ENCODE results near the gene ITGA7.

Gene ITGA7

GRCh38 chr12:55743406-55744339, 36.0 kb upstream of the ITGA7 start:
- Histone ChIP-seq H3K9me3 (ENCODE audit: control insufficient read depth in 5 of 5, low read length in 5 of 5) (no peaks in the 10 kb centered on the region), H3K27ac (ENCODE audit: low read depth, low read length) (no peak overlapping the region), H3K27me3 (ENCODE audit: control insufficient read depth in 5 of 5, insufficient read depth in 4 of 5, low read length in 5 of 5) (peaks cover 8 to 19% (median 9%) of the 10 kb centered on the region in 5 donors), H3K4me3 (ENCODE audit: low read depth in 1 of 5, low read length in 5 of 5) (peak overlapping the region; percentile 32 to 75 (median 70)), H3K4me1 (ENCODE audit: control insufficient read depth in 5 of 5, insufficient read depth in 5 of 5, low read length in 5 of 5) (peaks cover 2 to 29% (median 20%) of the 10 kb centered on the region in 5 donors), H3K9ac (ENCODE audit: low read length in 5 of 5) (peak overlapping the region in 2 of 5 donors; percentile 38 to 64), H3K36me3 (ENCODE audit: control insufficient read depth in 5 of 5, insufficient read depth in 5 of 5, low read length in 5 of 5) (peaks cover 0 to under 1% (median 0%) of the 10 kb centered on the region in 5 donors)

GRCh38 chr12:55742719-55743405, 35.2 kb upstream of the ITGA7 start, which contains the start of gene GDF11:
TSS of gene GDF11 (plus strand) at chr12:55743122. CDS start at chr12:55743317, 195 bp downstream.
- peak within 1 kb of the TSS in 2 of 5 donors; percentile 38 to 64 for H3K9ac ChIP-seq (ENCODE audit: low read length in 5 of 5)
- H3K27ac ChIP-seq (ENCODE audit: low read depth, low read length): no peak within 1 kb of the TSS
- peak within 1 kb of the TSS; percentile 52 to 75 (median 70) for H3K4me3 ChIP-seq (ENCODE audit: low read depth in 1 of 5, low read length in 5 of 5)
- H3K36me3 ChIP-seq (ENCODE audit: control insufficient read depth in 5 of 5, insufficient read depth in 5 of 5, low read length in 5 of 5): no peaks in the 10 kb centered on the region
- H3K4me1 ChIP-seq (ENCODE audit: control insufficient read depth in 5 of 5, insufficient read depth in 5 of 5, low read length in 5 of 5): peaks cover 2 to 37% (median 27%) of the 10 kb centered on the region in 5 donors
- H3K27me3 ChIP-seq (ENCODE audit: control insufficient read depth in 5 of 5, insufficient read depth in 4 of 5, low read length in 5 of 5): peaks cover 8 to 19% (median 9%) of the 10 kb centered on the region in 5 donors
- no peaks in the 10 kb centered on the region for H3K9me3 ChIP-seq (ENCODE audit: control insufficient read depth in 5 of 5, low read length in 5 of 5)

GRCh38 chr12:55741931-55742680, 34.4 kb upstream of the ITGA7 start:
- no peaks in the 10 kb centered on the region for H3K36me3 ChIP-seq (ENCODE audit: control insufficient read depth in 5 of 5, insufficient read depth in 5 of 5, low read length in 5 of 5)
- peak overlapping the region in 4 of 5 donors; percentile 43 to 52 (median 47) for H3K4me3 ChIP-seq (ENCODE audit: low read depth in 1 of 5, low read length in 5 of 5)
- H3K9ac ChIP-seq (ENCODE audit: low read length in 5 of 5): no peak overlapping the region
- H3K27ac ChIP-seq (ENCODE audit: low read depth, low read length): no peak overlapping the region
- no peaks in the 10 kb centered on the region for H3K9me3 ChIP-seq (ENCODE audit: control insufficient read depth in 5 of 5, low read length in 5 of 5)
- peaks cover 2 to 44% (median 35%) of the 10 kb centered on the region in 5 donors for H3K4me1 ChIP-seq (ENCODE audit: control insufficient read depth in 5 of 5, insufficient read depth in 5 of 5, low read length in 5 of 5)
- peaks cover 8 to 19% (median 9%) of the 10 kb centered on the region in 5 donors for H3K27me3 ChIP-seq (ENCODE audit: control insufficient read depth in 5 of 5, insufficient read depth in 4 of 5, low read length in 5 of 5)

- H3K27ac ChIP-seq (ENCODE audit: low read depth, low read length): no peak overlapping the region
- H3K9me3 ChIP-seq (ENCODE audit: control insufficient read depth in 5 of 5, low read length in 5 of 5): no peaks in the 10 kb centered on the region
- peaks cover under 1 to 8% (median 2%) of the 10 kb centered on the region in 5 donors for H3K27me3 ChIP-seq (ENCODE audit: control insufficient read depth in 5 of 5, insufficient read depth in 4 of 5, low read length in 5 of 5)
- peaks cover 2 to 36% (median 29%) of the 10 kb centered on the region in 5 donors for H3K4me1 ChIP-seq (ENCODE audit: control insufficient read depth in 5 of 5, insufficient read depth in 5 of 5, low read length in 5 of 5)
- H3K9ac ChIP-seq (ENCODE audit: low read length in 5 of 5): no peak overlapping the region
- no peaks in the 10 kb centered on the region for H3K36me3 ChIP-seq (ENCODE audit: control insufficient read depth in 5 of 5, insufficient read depth in 5 of 5, low read length in 5 of 5)
- peak overlapping the region in 3 of 5 donors; percentile 51 to 66 (median 58) for H3K4me3 ChIP-seq (ENCODE audit: low read depth in 1 of 5, low read length in 5 of 5)
Observed at GRCh38 chr12:55739025-55739378, 31.3 kb upstream of the ITGA7 start.

GRCh38 chr12:55738123-55739024, 30.7 kb upstream of the ITGA7 start:
- Histone ChIP-seq H3K27ac (ENCODE audit: low read depth, low read length) (peak overlapping the region; percentile 1), H3K9me3 (ENCODE audit: control insufficient read depth in 5 of 5, low read length in 5 of 5) (no peaks in the 10 kb centered on the region), H3K4me3 (ENCODE audit: low read depth in 1 of 5, low read length in 5 of 5) (peak overlapping the region; percentile 51 to 72 (median 58)), H3K36me3 (ENCODE audit: control insufficient read depth in 5 of 5, insufficient read depth in 5 of 5, low read length in 5 of 5) (no peaks in the 10 kb centered on the region), H3K9ac (ENCODE audit: low read length in 5 of 5) (peak overlapping the region in 4 of 5 donors; percentile 56 to 75 (median 65)), H3K27me3 (ENCODE audit: control insufficient read depth in 5 of 5, insufficient read depth in 4 of 5, low read length in 5 of 5) (peaks cover 0 to 7% (median 0%) of the 10 kb centered on the region in 5 donors), H3K4me1 (ENCODE audit: control insufficient read depth in 5 of 5, insufficient read depth in 5 of 5, low read length in 5 of 5) (peaks cover 2 to 29% (median 22%) of the 10 kb centered on the region in 5 donors)

- Histone ChIP-seq H3K27me3 (ENCODE audit: control insufficient read depth in 5 of 5, insufficient read depth in 4 of 5, low read length in 5 of 5) (peaks cover 0 to 7% (median 0%) of the 10 kb centered on the region in 5 donors), H3K4me3 (ENCODE audit: low read depth in 1 of 5, low read length in 5 of 5) (peak overlapping the region in 4 of 5 donors; percentile 51 to 72 (median 56)), H3K36me3 (ENCODE audit: control insufficient read depth in 5 of 5, insufficient read depth in 5 of 5, low read length in 5 of 5) (no peaks in the 10 kb centered on the region), H3K9me3 (ENCODE audit: control insufficient read depth in 5 of 5, low read length in 5 of 5) (no peaks in the 10 kb centered on the region), H3K4me1 (ENCODE audit: control insufficient read depth in 5 of 5, insufficient read depth in 5 of 5, low read length in 5 of 5) (peaks cover 2 to 26% (median 20%) of the 10 kb centered on the region in 5 donors), H3K27ac (ENCODE audit: low read depth, low read length) (peak overlapping the region; percentile 1), H3K9ac (ENCODE audit: low read length in 5 of 5) (peak overlapping the region in 2 of 5 donors; percentile 40 to 75)
Observed at GRCh38 chr12:55737581-55738122, 29.9 kb upstream of the ITGA7 start.

GRCh38 chr12:55736780-55737580, 29.3 kb upstream of the ITGA7 start:
- Histone ChIP-seq H3K36me3 (ENCODE audit: control insufficient read depth in 5 of 5, insufficient read depth in 5 of 5, low read length in 5 of 5) (no peaks in the 10 kb centered on the region), H3K27ac (ENCODE audit: low read depth, low read length) (no peak overlapping the region), H3K9me3 (ENCODE audit: control insufficient read depth in 5 of 5, low read length in 5 of 5) (no peaks in the 10 kb centered on the region), H3K9ac (ENCODE audit: low read length in 5 of 5) (no peak overlapping the region), H3K27me3 (ENCODE audit: control insufficient read depth in 5 of 5, insufficient read depth in 4 of 5, low read length in 5 of 5) (peaks cover 0 to 5% (median 0%) of the 10 kb centered on the region in 5 donors), H3K4me3 (ENCODE audit: low read depth in 1 of 5, low read length in 5 of 5) (no peak overlapping the region), H3K4me1 (ENCODE audit: control insufficient read depth in 5 of 5, insufficient read depth in 5 of 5, low read length in 5 of 5) (peaks cover under 1 to 21% (median 18%) of the 10 kb centered on the region in 5 donors)

GRCh38 chr12:55736076-55736475, 28.4 kb upstream of the ITGA7 start:
- H3K27ac ChIP-seq (ENCODE audit: low read depth, low read length): no peak overlapping the region
- H3K27me3 ChIP-seq (ENCODE audit: control insufficient read depth in 5 of 5, insufficient read depth in 4 of 5, low read length in 5 of 5): no peaks in the 10 kb centered on the region
- no peak overlapping the region for H3K9ac ChIP-seq (ENCODE audit: low read length in 5 of 5)
- H3K4me3 ChIP-seq (ENCODE audit: low read depth in 1 of 5, low read length in 5 of 5): no peak overlapping the region
- no peaks in the 10 kb centered on the region for H3K9me3 ChIP-seq (ENCODE audit: control insufficient read depth in 5 of 5, low read length in 5 of 5)
- peaks cover 0 to 21% (median 18%) of the 10 kb centered on the region in 5 donors for H3K4me1 ChIP-seq (ENCODE audit: control insufficient read depth in 5 of 5, insufficient read depth in 5 of 5, low read length in 5 of 5)
- H3K36me3 ChIP-seq (ENCODE audit: control insufficient read depth in 5 of 5, insufficient read depth in 5 of 5, low read length in 5 of 5): no peaks in the 10 kb centered on the region

All from subcutaneous abdominal adipose tissue (tissue), 5 donors.